Measurements from ENCODE around the gene LIN7B.
"Not testable (repeated sequence)": the region's sequence is repeated elsewhere in the genome, so short reads cannot be mapped to it uniquely, and the experiment has no call there.

LIN7B gene

GRCh38 chr19:49113762-49114629, at the start of gene LIN7B:
Gene LIN7B, plus strand, starts transcription at chr19:49114370. Its CDS starts 35 bp downstream, at chr19:49114405.
- H3K4me1 ChIP-seq (ENCODE audit: insufficient read depth, low read length), result peaks cover 11% of the 10 kb centered on the region
- no peaks in the 10 kb centered on the region for H3K27me3 ChIP-seq (ENCODE audit: control insufficient read depth in 1 of 2, insufficient read depth in 2 of 2, low read length in 2 of 2)
- no peaks in the 10 kb centered on the region for H3K9me3 ChIP-seq (ENCODE audit: low read length)
- H3K9ac ChIP-seq (ENCODE audit: low read length), result no peak within 1 kb of the TSS
- H3K4me3 ChIP-seq (ENCODE audit: low read depth in 1 of 2, low read length in 2 of 2), result peak within 1 kb of the TSS; percentile 36 to 87
- no peaks in the 10 kb centered on the region for H3K36me3 ChIP-seq (ENCODE audit: insufficient read depth, low read length)
- H3K27ac ChIP-seq (ENCODE audit: low read depth, low read length), result peak within 1 kb of the TSS; percentile 91

GRCh38 chr19:49064768-49065611, 49.2 kb upstream of the LIN7B start, which contains the start of gene NTF4:
Gene NTF4, minus strand, starts transcription at chr19:49064818. Its CDS starts 2,821 bp downstream, at chr19:49061997.
- H3K27me3 ChIP-seq (ENCODE audit: control insufficient read depth in 1 of 2, insufficient read depth in 2 of 2, low read length in 2 of 2), result peaks cover 6 to 55% of the 10 kb centered on the region in 2 donors
- no peaks in the 10 kb centered on the region for H3K36me3 ChIP-seq (ENCODE audit: insufficient read depth, low read length)
- H3K9ac ChIP-seq (ENCODE audit: low read length), result no peak within 1 kb of the TSS
- no peaks in the 10 kb centered on the region for H3K4me1 ChIP-seq (ENCODE audit: insufficient read depth, low read length)
- H3K27ac ChIP-seq (ENCODE audit: low read depth, low read length), result no peak within 1 kb of the TSS
- H3K9me3 ChIP-seq (ENCODE audit: low read length), result no peaks in the 10 kb centered on the region
- H3K4me3 ChIP-seq (ENCODE audit: low read depth in 1 of 2, low read length in 2 of 2), result no peak within 1 kb of the TSS

GRCh38 chr19:49065905-49066512, 48.2 kb upstream of the LIN7B start:
- H3K9me3 ChIP-seq (ENCODE audit: low read length), result no peaks in the 10 kb centered on the region
- no peaks in the 10 kb centered on the region for H3K4me1 ChIP-seq (ENCODE audit: insufficient read depth, low read length)
- no peak overlapping the region for H3K4me3 ChIP-seq (ENCODE audit: low read depth in 1 of 2, low read length in 2 of 2)
- peaks cover 6 to 65% of the 10 kb centered on the region in 2 donors for H3K27me3 ChIP-seq (ENCODE audit: control insufficient read depth in 1 of 2, insufficient read depth in 2 of 2, low read length in 2 of 2)
- H3K36me3 ChIP-seq (ENCODE audit: insufficient read depth, low read length), result no peaks in the 10 kb centered on the region
- H3K27ac ChIP-seq (ENCODE audit: low read depth, low read length), result no peak overlapping the region
- no peak overlapping the region for H3K9ac ChIP-seq (ENCODE audit: low read length)

GRCh38 chr19:49067554-49067953, 46.6 kb upstream of the LIN7B start:
- Histone ChIP-seq H3K4me3 (ENCODE audit: low read depth in 1 of 2, low read length in 2 of 2) (no peak overlapping the region), H3K9me3 (ENCODE audit: low read length) (no peaks in the 10 kb centered on the region), H3K27me3 (ENCODE audit: control insufficient read depth in 1 of 2, insufficient read depth in 2 of 2, low read length in 2 of 2) (peaks cover 6 to 65% of the 10 kb centered on the region in 2 donors), H3K27ac (ENCODE audit: low read depth, low read length) (no peak overlapping the region), H3K9ac (ENCODE audit: low read length) (no peak overlapping the region), H3K4me1 (ENCODE audit: insufficient read depth, low read length) (no peaks in the 10 kb centered on the region), H3K36me3 (ENCODE audit: insufficient read depth, low read length) (no peaks in the 10 kb centered on the region)

- peaks cover 17 to 72% of the 10 kb centered on the region in 2 donors for H3K27me3 ChIP-seq (ENCODE audit: control insufficient read depth in 1 of 2, insufficient read depth in 2 of 2, low read length in 2 of 2)
- no peaks in the 10 kb centered on the region for H3K4me1 ChIP-seq (ENCODE audit: insufficient read depth, low read length)
- H3K36me3 ChIP-seq (ENCODE audit: insufficient read depth, low read length), result no peaks in the 10 kb centered on the region
- no peak overlapping the region for H3K27ac ChIP-seq (ENCODE audit: low read depth, low read length)
- H3K4me3 ChIP-seq (ENCODE audit: low read depth in 1 of 2, low read length in 2 of 2), result no peak overlapping the region
- H3K9me3 ChIP-seq (ENCODE audit: low read length), result no peaks in the 10 kb centered on the region
- H3K9ac ChIP-seq (ENCODE audit: low read length), result no peak overlapping the region
Observed at GRCh38 chr19:49069026-49069425, 45.1 kb upstream of the LIN7B start.

GRCh38 chr19:49070416-49070815, 43.8 kb upstream of the LIN7B start:
- H3K27me3 ChIP-seq (ENCODE audit: control insufficient read depth in 1 of 2, insufficient read depth in 2 of 2, low read length in 2 of 2), result peaks cover 13 to 65% of the 10 kb centered on the region in 2 donors
- H3K27ac ChIP-seq (ENCODE audit: low read depth, low read length), result no peak overlapping the region
- no peaks in the 10 kb centered on the region for H3K36me3 ChIP-seq (ENCODE audit: insufficient read depth, low read length)
- no peaks in the 10 kb centered on the region for H3K9me3 ChIP-seq (ENCODE audit: low read length)
- H3K4me3 ChIP-seq (ENCODE audit: low read depth in 1 of 2, low read length in 2 of 2), result no peak overlapping the region
- H3K4me1 ChIP-seq (ENCODE audit: insufficient read depth, low read length), result no peaks in the 10 kb centered on the region
- no peak overlapping the region for H3K9ac ChIP-seq (ENCODE audit: low read length)

- Histone ChIP-seq H3K9ac (ENCODE audit: low read length) (no peak overlapping the region), H3K9me3 (ENCODE audit: low read length) (no peaks in the 10 kb centered on the region), H3K27ac (ENCODE audit: low read depth, low read length) (no peak overlapping the region), H3K4me1 (ENCODE audit: insufficient read depth, low read length) (no peaks in the 10 kb centered on the region), H3K4me3 (ENCODE audit: low read depth in 1 of 2, low read length in 2 of 2) (no peak overlapping the region), H3K36me3 (ENCODE audit: insufficient read depth, low read length) (no peaks in the 10 kb centered on the region), H3K27me3 (ENCODE audit: control insufficient read depth in 1 of 2, insufficient read depth in 2 of 2, low read length in 2 of 2) (peaks cover 13 to 53% of the 10 kb centered on the region in 2 donors)
Observed at GRCh38 chr19:49071860-49072547, 42.2 kb upstream of the LIN7B start.

- Histone ChIP-seq H3K4me3 (ENCODE audit: low read depth in 1 of 2, low read length in 2 of 2) (no peak overlapping the region), H3K27me3 (ENCODE audit: control insufficient read depth in 1 of 2, insufficient read depth in 2 of 2, low read length in 2 of 2) (peaks cover 13 to 46% of the 10 kb centered on the region in 2 donors), H3K27ac (ENCODE audit: low read depth, low read length) (no peak overlapping the region), H3K36me3 (ENCODE audit: insufficient read depth, low read length) (no peaks in the 10 kb centered on the region), H3K9me3 (ENCODE audit: low read length) (no peaks in the 10 kb centered on the region), H3K9ac (ENCODE audit: low read length) (no peak overlapping the region), H3K4me1 (ENCODE audit: insufficient read depth, low read length) (no peaks in the 10 kb centered on the region)
Observed at GRCh38 chr19:49073514-49074378, 40.4 kb upstream of the LIN7B start.

DNA sequence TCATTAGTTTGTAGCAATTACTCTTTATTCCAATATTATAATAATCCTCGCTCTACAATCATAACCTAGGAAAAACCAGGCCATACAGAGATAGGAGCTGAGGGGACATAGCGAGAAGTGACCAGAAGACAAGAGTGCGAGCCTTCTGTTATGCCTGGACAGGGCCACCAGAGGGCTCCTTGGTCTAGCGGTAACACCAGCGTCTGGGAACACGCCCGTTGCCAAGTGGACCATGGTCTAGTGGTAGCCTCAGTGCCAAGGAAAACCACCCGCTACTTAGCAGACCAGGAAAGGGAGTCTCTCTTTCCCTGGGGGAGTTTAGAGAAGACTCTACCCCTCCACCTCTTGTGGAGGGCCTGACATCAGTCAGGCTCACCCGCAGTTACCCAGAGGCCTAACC, 39.3 kb upstream of the LIN7B start:
- not testable (repeated sequence) for H3K36me3 ChIP-seq (ENCODE audit: insufficient read depth, low read length); H3K4me3 ChIP-seq (ENCODE audit: low read depth in 1 of 2, low read length in 2 of 2); H3K9ac ChIP-seq (ENCODE audit: low read length); H3K27ac ChIP-seq (ENCODE audit: low read depth, low read length); H3K4me1 ChIP-seq (ENCODE audit: insufficient read depth, low read length); H3K9me3 ChIP-seq (ENCODE audit: low read length)
- peaks cover 13 to 39% of the 10 kb centered on the region in 2 donors for H3K27me3 ChIP-seq (ENCODE audit: control insufficient read depth in 1 of 2, insufficient read depth in 2 of 2, low read length in 2 of 2)

- no peaks in the 10 kb centered on the region for H3K4me1 ChIP-seq (ENCODE audit: insufficient read depth, low read length)
- H3K27me3 ChIP-seq (ENCODE audit: control insufficient read depth in 1 of 2, insufficient read depth in 2 of 2, low read length in 2 of 2), result no peaks in the 10 kb centered on the region
- H3K36me3 ChIP-seq (ENCODE audit: insufficient read depth, low read length), result no peaks in the 10 kb centered on the region
- H3K4me3 ChIP-seq (ENCODE audit: low read depth in 1 of 2, low read length in 2 of 2), result no peak overlapping the region
- H3K9ac ChIP-seq (ENCODE audit: low read length), result no peak overlapping the region
- no peaks in the 10 kb centered on the region for H3K9me3 ChIP-seq (ENCODE audit: low read length)
- no peak overlapping the region for H3K27ac ChIP-seq (ENCODE audit: low read depth, low read length)
Observed at GRCh38 chr19:49080392-49080791, 33.8 kb upstream of the LIN7B start.
